Endothelial cell of umbilical vein (primary cell): ENCODE data around the gene SMAD3. TPM values are rescaled to one million over a fixed set of nuclear protein-coding genes. Genes with fewer than 3 reads are reported as not detected.

Source experiments
- BruUV-seq: library from RNA; stranded (reverse); fragments of 400-500 nt; replicated peaks from 2 replicates; lab custom pipeline; 2021; lab: Mats Ljungman, UMichigan
- CTCF ChIA-PET: fragments of 300-600, 350-600 bp; sonication (Branson Sonifier 250); formaldehyde crosslinking; loops from one replicate; lab custom pipeline; 2021; ENCODE audit warnings: antibody characterized with exemption, inconsistent platforms; lab: Charles Lee
- POLR2A ChIA-PET: fragments of 300-600, 350-600 bp; sonication (Branson Sonifier 250); formaldehyde crosslinking; loops from one replicate; lab custom pipeline; 2021; ENCODE audit warnings: antibody characterized with exemption, inconsistent platforms; lab: Charles Lee
- DNase-seq: peaks from one replicate; pipeline ENCODE4 v3.0.0-alpha.2; 2011; ENCODE audit warnings: low read depth, low spot score
- FAIRE-seq: peaks from 2 replicates; lab custom pipeline; 2011; peaks lifted over from hg19 to GRCh38; lab: Jason Lieb, UNC
- H2AFZ ChIP-seq: 2 replicates; pipeline ENCODE4 v1.6.0; 2012; ENCODE audit warnings: low read depth, low read length, control low read depth, inconsistent platforms
- H3K27ac ChIP-seq: 2 replicates; pipeline ENCODE4 v1.5.1; 2011; ENCODE audit warnings: low read depth, mild to moderate bottlenecking, control low read depth, low read length, moderate library complexity; ENCODE audit not compliant: insufficient read depth
- H3K27me3 ChIP-seq, 2 experiments: 2 replicates each; pipeline versions ENCODE4 v1.6.0 to v1.6.1; 2011; ENCODE audit warnings: low read length in 2 of 2, mixed read lengths in 1 of 2; ENCODE audit not compliant: control insufficient read depth in 2 of 2, insufficient read depth in 2 of 2
- H3K36me3 ChIP-seq, 2 experiments: 2 replicates in 1 of 2; 3 replicates in 1 of 2; pipeline ENCODE4 v1.5.1; 2011; ENCODE audit warnings: low read length in 2 of 2, mild to moderate bottlenecking in 1 of 2, moderate library complexity in 1 of 2; ENCODE audit not compliant: control insufficient read depth in 2 of 2, insufficient read depth in 2 of 2; ENCODE audit errors: extremely low read depth in 1 of 2
- H3K4me1 ChIP-seq: 3 replicates; pipeline ENCODE4 v1.5.1; 2011; ENCODE audit warnings: mild to moderate bottlenecking, low read length; ENCODE audit not compliant: control insufficient read depth, insufficient read depth; ENCODE audit errors: extremely low read depth
- H3K4me2 ChIP-seq: 2 replicates; pipeline ENCODE4 v1.6.1; 2011; ENCODE audit warnings: low read length, control low read depth, mixed read lengths; ENCODE audit not compliant: insufficient read depth
- H3K4me3 ChIP-seq, 3 experiments: fragments of 200-600 bp in 1 of 3; sonication (generic), shearing (Covaris generic) in 1 of 3; replicated peaks in 1 of 3; 2 replicates each; pipeline ENCODE4 v1.5.1; 2011 to 2016; ENCODE audit warnings: control low read depth in 3 of 3, low read length in 3 of 3, mild to moderate bottlenecking in 2 of 3, inconsistent platforms in 1 of 3, low read depth in 1 of 3, moderate library complexity in 1 of 3; ENCODE audit not compliant: insufficient read depth in 1 of 3
- H3K79me2 ChIP-seq: 2 replicates; pipeline ENCODE4 v1.6.0; 2012; ENCODE audit warnings: low read length, inconsistent platforms; ENCODE audit not compliant: control insufficient read depth, insufficient read depth
- H3K9ac ChIP-seq: replicated peaks from 2 replicates; pipeline ENCODE3; 2011; ENCODE audit warnings: low read length, control low read depth; ENCODE audit not compliant: insufficient read depth; ENCODE audit errors: extremely low read depth
- H3K9me1 ChIP-seq: replicated peaks from 3 replicates; pipeline ENCODE4 v1.6.0; 2011; ENCODE audit warnings: mild to moderate bottlenecking, low read length; ENCODE audit not compliant: control insufficient read depth, insufficient read depth; ENCODE audit errors: extremely low read depth
- H3K9me3 ChIP-seq: replicated peaks from 2 replicates; pipeline ENCODE4 v1.5.1; 2012; ENCODE audit warnings: low read length, inconsistent platforms; ENCODE audit not compliant: control insufficient read depth, insufficient read depth
- H4K20me1 ChIP-seq: replicated peaks from 2 replicates; pipeline ENCODE3; 2011; ENCODE audit warnings: mild to moderate bottlenecking, low read length; ENCODE audit not compliant: control insufficient read depth, insufficient read depth; ENCODE audit errors: extremely low read depth
- CTCF ChIP-seq, 2 donors: IDR thresholded peaks; 1 replicate in 1 of 2; 2 replicates in 1 of 2; pipeline ENCODE4 v1.5.1; 2011; ENCODE audit warnings: low read length in 2 of 2, mild to moderate bottlenecking in 2 of 2, moderate library complexity in 2 of 2, control low read depth in 1 of 2, inconsistent platforms in 1 of 2, low read depth in 1 of 2; ENCODE audit not compliant: insufficient read depth in 1 of 2; ENCODE audit errors: extremely low read depth in 1 of 2
- EZH2 ChIP-seq: IDR thresholded peaks from 2 replicates; pipeline ENCODE4 v1.6.1; 2012; ENCODE audit warnings: borderline replicate concordance, low read depth, mild to moderate bottlenecking, moderate library complexity, low read length, inconsistent platforms; ENCODE audit not compliant: severe bottlenecking
- FOS ChIP-seq: IDR thresholded peaks from 2 replicates; pipeline ENCODE4 v1.6.1; 2011; ENCODE audit warnings: mild to moderate bottlenecking, low read length, moderate library complexity, borderline replicate concordance; ENCODE audit not compliant: insufficient read depth
- GATA2 ChIP-seq: IDR thresholded peaks from 2 replicates; pipeline ENCODE4 v1.7.0; 2011; ENCODE audit warnings: low read depth, mild to moderate bottlenecking, moderate library complexity, mixed read lengths, low read length; ENCODE audit not compliant: insufficient read length, insufficient read depth
- JUN ChIP-seq: IDR thresholded peaks from 2 replicates; pipeline ENCODE4 v1.6.1; 2011; ENCODE audit warnings: borderline replicate concordance, low read depth; ENCODE audit not compliant: insufficient read length, insufficient read depth
- MAX ChIP-seq: IDR thresholded peaks from 2 replicates; pipeline ENCODE4 v1.6.1; 2011; ENCODE audit not compliant: insufficient read depth, insufficient read length
- MYC ChIP-seq: IDR thresholded peaks from one replicate; pipeline ENCODE4 v1.6.1; 2011; ENCODE audit warnings: mild to moderate bottlenecking, low read depth, low read length
- POLR2A ChIP-seq: IDR thresholded peaks from 2 replicates; pipeline ENCODE4 v1.6.1; 2012; ENCODE audit warnings: low read depth, mild to moderate bottlenecking, control low read depth, low read length
- POLR2AphosphoS5 ChIP-seq: IDR thresholded peaks from 2 replicates; pipeline ENCODE4 v1.6.1; 2012; ENCODE audit warnings: low read depth, mild to moderate bottlenecking, control low read depth, low read length, moderate library complexity; ENCODE audit not compliant: insufficient read depth
- dilution Hi-C: fragments of 300-500 bp; cut with MboI; formaldehyde crosslinking; loops from one replicate; pipeline ENCODE4 v1.15.0; 2019; ENCODE audit warnings: low sequenced_read_pairs; ENCODE audit not compliant: extremely low pct_ligation_motif_present
- intact Hi-C: fragments of 100-400 bp; cut with micrococcal nuclease; formaldehyde crosslinking; loops from one replicate; pipeline ENCODE4 v1.10.0; 2022
- polyA plus RNA-seq, 4 experiments: library from polyadenylated mRNA; depleted of rRNA in 3 of 4; stranded (reverse) in 3 of 4; unstranded in 1 of 4; fragments of >200 nt; gene quantifications; 2 replicates each; pipeline versions ENCODE4 v1.2.1 to v1.2.3, GENCODE V29; 2011 to 2012; ENCODE audit warnings: missing spikeins in 1 of 4
- total RNA-seq: library from RNA; stranded (reverse); gene quantifications from 2 replicates; pipeline ENCODE4 v1.2.3, GENCODE V29; 2021

SMAD3 gene
- total and polyA plus RNA-seq, 2 donors (not counting 3 experiments of a cell fraction or from before 2014, with no cell fraction given) = 56.4 to 88.2 TPM

- H3K4me1 ChIP-seq = peaks cover 38% of the 10 kb centered on the region
- dilution Hi-C loops = no loop called here
- FAIRE-seq (no peak), DNase-seq (no peak)
- H2AFZ ChIP-seq = no peak overlapping the region
- BruUV-seq = no TSS peak
- CTCF ChIA-PET = interaction anchor here (0.7 to 1.2 kb wide), 3 partner anchors 18 to 100 kb away, joined by 3 read pairs; partner anchors contain the start of gene SMAD3
- POLR2A ChIA-PET = no interaction called here
- intact Hi-C loops = no loop called here
- H3K27ac ChIP-seq = no peak overlapping the region
- TF ChIP-seq JUN = no peak
- TF ChIP-seq FOS = no peak
- no peak for TF ChIP-seq MYC
- no peak for TF ChIP-seq MAX
- no peak for TF ChIP-seq CTCF (IDR thresholded peaks at IDR 0.05; ENCODE audit: extremely low read depth in 1 of 2, insufficient read depth in 1 of 2, low read depth in 1 of 2, low read length in 2 of 2)
- no peak for TF ChIP-seq POLR2AphosphoS5
- no peak for TF ChIP-seq EZH2
- TF ChIP-seq GATA2 = no peak
- no peak for TF ChIP-seq POLR2A
- no peaks in the 10 kb centered on the region for H3K9me3 ChIP-seq
- no peak overlapping the region for H3K4me2 ChIP-seq
- no peaks in the 10 kb centered on the region for H3K27me3 ChIP-seq
- H3K36me3 ChIP-seq = no peaks in the 10 kb centered on the region
- no peak overlapping the region for H3K9ac ChIP-seq
- H3K9me1 ChIP-seq = no peaks in the 10 kb centered on the region
- H3K79me2 ChIP-seq = no peaks in the 10 kb centered on the region
- H3K4me3 ChIP-seq = no peak overlapping the region
- no peaks in the 10 kb centered on the region for H4K20me1 ChIP-seq
These were observed 18.2 kb upstream of the SMAD3 start for GRCh38 chr15:67047149-67047661.
